HG03439 (cell line): Measurements from ENCODE around the gene ITPA.

ENCODE experiments used
- ATAC-seq: cut with Tn5 transposase; IDR thresholded peaks from one replicate; pipeline ENCODE4 v1.9.1; 2021; ENCODE audit warnings: mild to moderate bottlenecking, moderate library complexity; ENCODE audit not compliant: unreplicated experiment

The ITPA gene

GRCh38 chr20:3209257-3209945, at the start of gene ITPA:
Gene ITPA, plus strand, starts transcription at chr20:3209498. Its CDS starts 54 bp downstream, at chr20:3209552.
- ATAC-seq, result no peak

GRCh38 chr20:3160418-3160817, 48.9 kb upstream of the ITPA start:
- ATAC-seq, result no peak

- no peak for ATAC-seq
Measured at GRCh38 chr20:3161316-3162079, 47.8 kb upstream of the ITPA start.

GRCh38 chr20:3162080-3162611, 47.2 kb upstream of the ITPA start:
- no peak for ATAC-seq

- no peak for ATAC-seq
Measured at GRCh38 chr20:3163099-3164042, 45.9 kb upstream of the ITPA start.

- ATAC-seq, result no peak
Measured at GRCh38 chr20:3164043-3164762, 45.1 kb upstream of the ITPA start.

- no peak for ATAC-seq
Measured at GRCh38 chr20:3164763-3165410, 44.4 kb upstream of the ITPA start.

- no peak for ATAC-seq
Measured at GRCh38 chr20:3165473-3166337, 43.6 kb upstream of the ITPA start.

- no peak for ATAC-seq
Measured at GRCh38 chr20:3166338-3166912, 42.9 kb upstream of the ITPA start.

- no peak for ATAC-seq
Measured at GRCh38 chr20:3166913-3167342, 42.4 kb upstream of the ITPA start.

- no peak for ATAC-seq
Measured at GRCh38 chr20:3167738-3168078, 41.6 kb upstream of the ITPA start.

GRCh38 chr20:3168079-3168828, 41.0 kb upstream of the ITPA start:
- ATAC-seq, result no peak

GRCh38 chr20:3168829-3169590, 40.3 kb upstream of the ITPA start:
- no peak for ATAC-seq

- no peak for ATAC-seq
Measured at GRCh38 chr20:3171391-3172125, 37.7 kb upstream of the ITPA start.

- no peak for ATAC-seq
Measured at GRCh38 chr20:3172126-3172932, 37.0 kb upstream of the ITPA start.
